B cell (primary cell): ENCODE data around the gene CDK9. TPM values are rescaled to one million over a fixed set of nuclear protein-coding genes. Genes with fewer than 3 reads are reported as not detected.

ENCODE experiments used
- ATAC-seq: fragments of 200-7000 bp; cut with Tn5 transposase; one replicate; pipeline ENCODE4 v1.10.0; 2021; ENCODE audit warnings: low read depth, mild to moderate bottlenecking, moderate number of reproducible peaks, moderate library complexity
- CTCF ChIA-PET: fragments of 350-600 bp; sonication (Branson Sonifier 250); formaldehyde crosslinking; loops from one replicate; lab custom pipeline; 2021; ENCODE audit warnings: antibody characterized with exemption, inconsistent platforms; lab: Charles Lee
- POLR2A ChIA-PET: fragments of 350-600 bp; sonication (Branson Sonifier 250); formaldehyde crosslinking; loops from one replicate; lab custom pipeline; 2021; ENCODE audit warnings: antibody characterized with exemption; lab: Charles Lee
- DNase-seq: peaks from one replicate; pipeline ENCODE4 v3.0.0; 2013
- H2AFZ ChIP-seq: 2 replicates; pipeline ENCODE4 v1.6.1; 2012; ENCODE audit warnings: mild to moderate bottlenecking, low read depth, low read length; ENCODE audit not compliant: insufficient read depth, poor library complexity, severe bottlenecking
- H3K27ac ChIP-seq, 2 donors: 1 replicate in 1 of 2; 2 replicates in 1 of 2; pipeline ENCODE4 v1.5.1; 2012 to 2013; ENCODE audit warnings: low read length in 2 of 2, mild to moderate bottlenecking in 2 of 2, moderate library complexity in 1 of 2
- H3K27me3 ChIP-seq, 4 experiments: fragments of 200-600 bp in 1 of 4; sonication (generic) in 1 of 4; replicated peaks in 1 of 4; 1 replicate in 2 of 4; 2 replicates in 2 of 4; pipeline versions ENCODE4 v1.6.1 to v1.7.0; 2013 to 2016; ENCODE audit warnings: low read length in 3 of 4, mild to moderate bottlenecking in 2 of 4, mixed read lengths in 1 of 4, moderate library complexity in 1 of 4; ENCODE audit not compliant: insufficient read depth in 4 of 4, control insufficient read depth in 3 of 4; ENCODE audit errors: control extremely low read depth in 1 of 4
- H3K36me3 ChIP-seq, 2 experiments: replicated peaks in 1 of 2; 1 replicate in 1 of 2; 2 replicates in 1 of 2; pipeline versions ENCODE4 v1.6.1 to v1.7.1; 2013; ENCODE audit warnings: low read length in 1 of 2; ENCODE audit not compliant: insufficient read depth in 2 of 2, control insufficient read depth in 1 of 2; ENCODE audit errors: control extremely low read depth in 1 of 2, extremely low read depth in 1 of 2
- H3K4me1 ChIP-seq, 2 donors: fragments of 200-600 bp in 1 of 2; sonication (generic) in 1 of 2; 1 replicate in 1 of 2; 2 replicates in 1 of 2; pipeline versions ENCODE4 v1.5.1 to v1.6.1; 2013 to 2017; ENCODE audit warnings: low read length in 2 of 2; ENCODE audit not compliant: control insufficient read depth in 2 of 2, insufficient read depth in 2 of 2
- H3K4me2 ChIP-seq: replicated peaks from 2 replicates; pipeline ENCODE3; 2012; ENCODE audit warnings: mild to moderate bottlenecking, low read depth, low read length; ENCODE audit not compliant: poor library complexity, severe bottlenecking
- H3K4me3 ChIP-seq, 5 experiments: fragments of 200-600 bp in 1 of 5; sonication (generic) in 1 of 5; 1 replicate in 3 of 5; 2 replicates in 2 of 5; pipeline versions ENCODE4 v1.5.1 to v1.7.0; 2011 to 2016; ENCODE audit warnings: low read length in 4 of 5, mild to moderate bottlenecking in 4 of 5, low read depth in 2 of 5, control low read depth in 1 of 5, moderate library complexity in 1 of 5; ENCODE audit not compliant: insufficient read depth in 1 of 5; ENCODE audit errors: control extremely low read depth in 1 of 5, extremely low read depth in 1 of 5
- H3K79me2 ChIP-seq: fragments of 200-600 bp; sonication (generic); one replicate; pipeline ENCODE4 v1.6.0; 2016; ENCODE audit warnings: low read length; ENCODE audit not compliant: control insufficient read depth, insufficient read depth
- H3K9ac ChIP-seq: fragments of 200-600 bp; sonication (generic); 2 replicates; pipeline ENCODE4 v1.6.1; 2017; ENCODE audit warnings: mild to moderate bottlenecking, low read length, moderate library complexity
- H3K9me3 ChIP-seq, 3 donors: one replicate each; pipeline versions ENCODE4 v1.6.1 to v1.7.1; 2013; ENCODE audit warnings: low read length in 2 of 3; ENCODE audit not compliant: control insufficient read depth in 2 of 3, insufficient read depth in 1 of 3; ENCODE audit errors: control extremely low read depth in 1 of 3
- H4K20me1 ChIP-seq: 2 replicates; pipeline ENCODE4 v1.6.0; 2012; ENCODE audit warnings: mild to moderate bottlenecking, low read length; ENCODE audit not compliant: insufficient read depth, control insufficient read depth, poor library complexity, severe bottlenecking
- H3K27ac Mint-ChIP-seq: one replicate; pipeline ENCODE4 v1.8.0; 2021; ENCODE audit warnings: mixed read lengths
- H3K27me3 Mint-ChIP-seq: one replicate; pipeline ENCODE4 v1.8.0; 2021; ENCODE audit warnings: mixed read lengths
- H3K4me1 Mint-ChIP-seq: one replicate; pipeline ENCODE4 v1.8.0; 2021; ENCODE audit warnings: mixed read lengths
- H3K4me3 Mint-ChIP-seq: one replicate; pipeline ENCODE4 v1.8.0; 2021; ENCODE audit warnings: mixed read lengths
- H3K9me3 Mint-ChIP-seq: one replicate; pipeline ENCODE4 v1.8.0; 2022; ENCODE audit warnings: mixed read lengths; ENCODE audit not compliant: insufficient read depth
- EZH2 ChIP-seq: IDR thresholded peaks from 2 replicates; pipeline ENCODE4 v1.6.1; 2012; ENCODE audit warnings: borderline replicate concordance, low read depth, mild to moderate bottlenecking, moderate library complexity, low read length; ENCODE audit not compliant: insufficient read depth, poor library complexity, severe bottlenecking
- WGBS: methylation state at CpG from one replicate; pipeline ENCODE4 v1.1.5; 2013; ENCODE audit warnings: missing lambda C conversion rate; ENCODE audit not compliant: insufficient coverage; 5-methylcytosine and 5-hydroxymethylcytosine counted together
- intact Hi-C: fragments of 100-400 bp; cut with micrococcal nuclease; formaldehyde crosslinking; loops from one replicate; pipeline ENCODE4 v1.10.0; 2022
- polyA plus RNA-seq: library from polyadenylated mRNA; depleted of rRNA; stranded (reverse); fragments of >200 nt; gene quantifications from 2 replicates; pipeline ENCODE4 v1.2.3, GENCODE V29; 2012
- total RNA-seq, 2 donors: library from RNA; stranded (reverse); fragments of 120-200 nt in 1 of 2; gene quantifications; 1 replicate in 1 of 2; 2 replicates in 1 of 2; pipeline versions ENCODE4 v1.2.3 to v1.2.4, GENCODE V29; 2013 to 2022
- TF ChIP-seq, protein P1 (sequence below): fragments of 200-600 bp; IDR thresholded peaks from one replicate; pipeline ENCODE4 v1.8.0; 2022; ENCODE audit warnings: antibody characterized with exemption, mild to moderate bottlenecking

CDK9 gene
- total and polyA plus RNA-seq, 2 donors (not counting 1 experiment from before 2014, with no cell fraction given) = 145 to 176 TPM

DNA sequence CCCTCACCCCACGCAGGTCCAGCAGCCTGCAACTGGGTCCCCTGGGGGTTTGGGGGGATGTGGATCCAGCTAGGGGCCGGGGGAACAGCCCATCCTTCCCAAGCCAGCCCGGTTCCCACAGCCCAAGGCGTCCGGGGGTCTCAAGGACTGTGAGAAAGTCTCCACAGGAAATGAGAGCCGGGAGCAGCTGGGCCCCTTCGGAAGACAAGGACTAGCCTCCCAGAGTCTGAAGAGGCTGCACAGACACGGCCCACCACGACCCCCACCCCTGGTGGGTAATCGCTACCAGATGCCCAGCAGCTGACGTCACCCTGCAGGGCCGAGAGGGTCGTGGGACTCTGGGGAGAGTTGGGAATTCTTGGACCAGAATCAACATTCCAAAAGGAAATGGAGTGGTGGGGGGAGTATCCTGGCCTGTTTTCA lies 17.9 kb upstream of the CDK9 start:
- Mint-ChIP-seq H3K27ac (peak overlapping the region; percentile 76), H3K27me3 (no peaks in the 10 kb centered on the region), H3K4me1 (peaks cover 81% of the 10 kb centered on the region), H3K9me3 (no peaks in the 10 kb centered on the region), H3K4me3 (no peak overlapping the region)
- peak overlapping the region; percentile 52 for H3K4me2 ChIP-seq
- ATAC-seq (no peak), DNase-seq (no peak)
- H3K9ac ChIP-seq = no peak overlapping the region
- CTCF ChIA-PET = interaction anchor here (0.9 to 2.9 kb wide), 4 partner anchors 24 to 153 kb away, joined by 4 to 18 read pairs (median 4); partner anchors contain the start of gene TOR2A
- H3K79me2 ChIP-seq = peaks cover 94% of the 10 kb centered on the region
- peaks cover 98% of the 10 kb centered on the region for H4K20me1 ChIP-seq
- POLR2A ChIA-PET = interaction anchor here (0.5 kb wide), 1 partner anchor 368 kb away, joined by 3 read pairs; no protein-coding TSS in a partner anchor
- H3K27ac ChIP-seq = peak overlapping the region in 1 of 2 donors; percentile 94
- intact Hi-C loops = no loop called here
- peaks cover 0 to 82% of the 10 kb centered on the region in 2 experiments for H3K36me3 ChIP-seq
- peaks cover 44 to 68% of the 10 kb centered on the region in 2 donors for H3K4me1 ChIP-seq
- H3K27me3 ChIP-seq = no peaks in the 10 kb centered on the region
- TF ChIP-seq, protein P1, sequence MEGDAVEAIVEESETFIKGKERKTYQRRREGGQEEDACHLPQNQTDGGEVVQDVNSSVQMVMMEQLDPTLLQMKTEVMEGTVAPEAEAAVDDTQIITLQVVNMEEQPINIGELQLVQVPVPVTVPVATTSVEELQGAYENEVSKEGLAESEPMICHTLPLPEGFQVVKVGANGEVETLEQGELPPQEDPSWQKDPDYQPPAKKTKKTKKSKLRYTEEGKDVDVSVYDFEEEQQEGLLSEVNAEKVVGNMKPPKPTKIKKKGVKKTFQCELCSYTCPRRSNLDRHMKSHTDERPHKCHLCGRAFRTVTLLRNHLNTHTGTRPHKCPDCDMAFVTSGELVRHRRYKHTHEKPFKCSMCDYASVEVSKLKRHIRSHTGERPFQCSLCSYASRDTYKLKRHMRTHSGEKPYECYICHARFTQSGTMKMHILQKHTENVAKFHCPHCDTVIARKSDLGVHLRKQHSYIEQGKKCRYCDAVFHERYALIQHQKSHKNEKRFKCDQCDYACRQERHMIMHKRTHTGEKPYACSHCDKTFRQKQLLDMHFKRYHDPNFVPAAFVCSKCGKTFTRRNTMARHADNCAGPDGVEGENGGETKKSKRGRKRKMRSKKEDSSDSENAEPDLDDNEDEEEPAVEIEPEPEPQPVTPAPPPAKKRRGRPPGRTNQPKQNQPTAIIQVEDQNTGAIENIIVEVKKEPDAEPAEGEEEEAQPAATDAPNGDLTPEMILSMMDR = no peak
- no peak for TF ChIP-seq EZH2
- no peak overlapping the region for H3K4me3 ChIP-seq
- no peaks in the 10 kb centered on the region for H3K9me3 ChIP-seq
- H2AFZ ChIP-seq = no peak overlapping the region
- 80% methylated on average over 12 of the region's 13 CpGs for WGBS

DNA sequence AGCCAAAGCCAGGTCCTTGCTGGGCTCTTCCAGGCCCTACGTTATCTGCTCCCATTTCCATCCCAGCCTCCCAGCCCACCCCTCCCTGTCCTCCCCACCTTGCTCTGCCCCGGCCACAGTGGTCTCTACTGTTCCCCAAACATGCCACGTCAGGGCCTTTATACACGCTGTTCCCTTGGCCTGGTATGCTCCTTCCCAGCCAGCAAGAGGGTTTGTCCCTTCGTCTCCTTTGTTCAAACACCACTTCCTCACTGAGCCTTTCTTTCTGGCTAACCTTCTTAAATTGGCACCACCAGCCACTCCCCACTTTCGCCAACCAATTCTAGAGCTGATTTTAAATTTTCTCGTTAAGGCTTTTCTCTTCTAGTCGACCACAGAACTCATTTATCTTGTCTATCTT lies 17.1 kb upstream of the CDK9 start:
- no peaks in the 10 kb centered on the region for H3K27me3 ChIP-seq
- DNase-seq = no peak
- H3K36me3 ChIP-seq = peaks cover 0 to 86% of the 10 kb centered on the region in 2 experiments
- peaks cover 94% of the 10 kb centered on the region for H3K79me2 ChIP-seq
- Mint-ChIP-seq H3K9me3 (no peaks in the 10 kb centered on the region), H3K27ac (peak overlapping the region; percentile 76), H3K4me1 (peaks cover 78% of the 10 kb centered on the region), H3K27me3 (no peaks in the 10 kb centered on the region), H3K4me3 (peak overlapping the region; percentile 49)
- ChIA-PET CTCF (interaction anchor here (1.9 kb wide), 1 partner anchor 34 kb away, joined by 8 read pairs; the partner anchor contains the start of gene TOR2A), POLR2A (interaction anchor here (3.6 kb wide), 1 partner anchor 11 kb away, joined by 18 read pairs; no protein-coding TSS in a partner anchor)
- intact Hi-C loops = no loop called here
- peaks cover 49 to 75% of the 10 kb centered on the region in 2 donors for H3K4me1 ChIP-seq
- no peak for TF ChIP-seq EZH2
- TF ChIP-seq, protein P1 = no peak
- ATAC-seq = no peak
- 76% methylated on average over 8 of the region's 8 CpGs for WGBS
- peak overlapping the region; percentile 11 to 94 for H3K27ac ChIP-seq
- peak overlapping the region; percentile 52 for H3K4me2 ChIP-seq
- H4K20me1 ChIP-seq = peaks cover 98% of the 10 kb centered on the region
- no peaks in the 10 kb centered on the region for H3K9me3 ChIP-seq
- H3K4me3 ChIP-seq = no peak overlapping the region
- H3K9ac ChIP-seq = no peak overlapping the region
- no peak overlapping the region for H2AFZ ChIP-seq
